ENCODE measurements around the gene LRFN2. TPM values are rescaled to one million over a fixed set of nuclear protein-coding genes. Genes with fewer than 3 reads are reported as not detected.

LRFN2 gene
- total and polyA plus RNA-seq, 2 of the 8 experiments (the other 6 are each of a cell fraction or from before 2014, with no cell fraction given), result 2.3 TPM

- WGBS, 2 experiments (ENCODE audit: extremely low coverage in 1 of 2, insufficient coverage in 1 of 2, insufficient read length in 1 of 2, insufficient replicate concordance in 2 of 2, low coverage in 1 of 2, low lambda C conversion rate in 2 of 2, missing lambda C conversion rate in 1 of 2), result 83% methylated on average over 6 of the region's 6 CpGs; no CpG with 5 or more reads in 1 of the 2 experiments
- CTCF ChIA-PET (ENCODE audit: partially characterized antibody), result interaction anchor here (1.4 kb wide), 1 partner anchor 65 kb away, joined by 4 read pairs; no protein-coding TSS in a partner anchor
- Histone ChIP-seq H3K9ac (replicated peaks in 1 of 4; ENCODE audit: extremely low read depth in 1 of 4, low read depth in 3 of 4, low read length in 3 of 4) (no peak overlapping the region), H3K18ac (ENCODE audit: extremely low read depth, low read length) (no peak overlapping the region), H3K9me3 (ENCODE audit: insufficient read depth in 2 of 2, low read depth in 1 of 2, low read length in 1 of 2) (no peaks in the 10 kb centered on the region), H3K4me3 (ENCODE audit: extremely low read depth in 1 of 4, insufficient read depth in 2 of 4, low read depth in 3 of 4, low read length in 4 of 4) (no peak overlapping the region), H4K8ac (ENCODE audit: extremely low read depth, insufficient read depth, low read length) (no peak overlapping the region), H2BK5ac (ENCODE audit: low read depth, low read length) (no peak overlapping the region), H3K79me2 (ENCODE audit: control insufficient read depth in 1 of 2, insufficient read depth in 2 of 2, low read length in 2 of 2) (no peaks in the 10 kb centered on the region), H4K5ac (ENCODE audit: insufficient read length, low read depth, low read length) (no peak overlapping the region), H3K4me1 (replicated peaks in 1 of 4; ENCODE audit: control insufficient read depth in 3 of 4, insufficient read depth in 4 of 4, low read length in 3 of 4) (no peaks in the 10 kb centered on the region), H3K14ac (ENCODE audit: insufficient read length) (no peak overlapping the region), H3K4me2 (ENCODE audit: insufficient read depth in 1 of 2, low read depth in 2 of 2, low read length in 2 of 2) (no peak overlapping the region), H4K91ac (replicated peaks; ENCODE audit: insufficient read length, low read length) (no peak overlapping the region), H3K4ac (replicated peaks; ENCODE audit: insufficient read length, low read depth, low read length) (no peak overlapping the region), H3K36me3 (ENCODE audit: control insufficient read depth in 2 of 4, insufficient read depth in 4 of 4, low read length in 3 of 4) (no peaks in the 10 kb centered on the region), H3K23ac (ENCODE audit: insufficient read length) (no peak overlapping the region), H4K20me1 (replicated peaks in 1 of 2; ENCODE audit: control insufficient read depth in 1 of 2, insufficient read depth in 2 of 2, low read length in 2 of 2) (no peaks in the 10 kb centered on the region), H2AK5ac (ENCODE audit: low read depth, low read length) (no peak overlapping the region), H3K27me3 (replicated peaks in 1 of 4; ENCODE audit: control insufficient read depth in 3 of 4, extremely low read depth in 1 of 4, insufficient read depth in 3 of 4, low read length in 3 of 4) (no peaks in the 10 kb centered on the region), H3K27ac (ENCODE audit: low read depth, low read length) (no peak overlapping the region), H2BK120ac (replicated peaks; ENCODE audit: low read depth, low read length) (no peak overlapping the region), H3K23me2 (ENCODE audit: low read depth, low read length) (no peaks in the 10 kb centered on the region), H3K79me1 (ENCODE audit: low read depth, low read length) (no peaks in the 10 kb centered on the region), H2BK20ac (ENCODE audit: low read length) (no peak overlapping the region), H2BK12ac (ENCODE audit: low read depth, low read length) (no peak overlapping the region), H2AFZ (ENCODE audit: low read length) (no peak overlapping the region), H2BK15ac (ENCODE audit: low read length) (no peak overlapping the region), H3K56ac (replicated peaks; ENCODE audit: insufficient read length, low read depth, low read length) (no peak overlapping the region)
- DNase-seq (ENCODE audit: low read depth in 1 of 2, low spot score in 2 of 2) (no peak), FAIRE-seq (no peak)
- TF ChIP-seq BCL11A (IDR thresholded peaks at IDR 0.05; ENCODE audit: low read depth in 2 of 2, low read length in 2 of 2) (no peak), BRCA1 (IDR thresholded peaks at IDR 0.05; ENCODE audit: low read depth, low read length) (no peak), POU5F1 (IDR thresholded peaks at IDR 0.05; ENCODE audit: low read depth, low read length) (no peak), JUN (IDR thresholded peaks at IDR 0.05; ENCODE audit: low read depth, low read length) (no peak), MAFK (IDR thresholded peaks at IDR 0.05; ENCODE audit: low read depth, low read length) (no peak), GTF2F1 (IDR thresholded peaks at IDR 0.05; ENCODE audit: borderline replicate concordance, low read depth, low read length) (no peak), GABPA (IDR thresholded peaks at IDR 0.05; ENCODE audit: borderline replicate concordance, insufficient read depth, low read length) (no peak), CBX5 (IDR thresholded peaks at IDR 0.05; ENCODE audit: low read depth, low read length) (no peak)
- POLR2A ChIA-PET (ENCODE audit: partially characterized antibody), result no interaction called here
These were observed 27.5 kb upstream of the LRFN2 start for GRCh38 chr6:40614671-40615070.

Data from H1 (cell line).